K562 (cell line): ENCODE data around the gene CCDC33. TPM values are rescaled to one million over a fixed set of nuclear protein-coding genes. Genes with fewer than 3 reads are reported as not detected.

Experiments
- ATAC-seq: fragments of 200-7000 bp; cut with Tn5 transposase; 3 replicates; pipeline ENCODE4 v1.9.1; 2020; ENCODE audit warnings: moderate library complexity
- BruUV-seq: library from RNA; stranded (reverse); fragments of 400-500 nt; replicated peaks from 2 replicates; lab custom pipeline; 2021; lab: Mats Ljungman, UMichigan
- CTCF ChIA-PET: fragments of 300-600 bp; formaldehyde crosslinking; extraction: SDS; loops from one replicate; lab custom pipeline; 2021; ENCODE audit warnings: low intra/inter-chr PET ratio; lab: Yijun Ruan, JAX
- POLR2A ChIA-PET: fragments of 300-600, 350-650 bp; sonication (Branson Sonifier 250); formaldehyde crosslinking; extraction: SDS; loops from one replicate; lab custom pipeline; 2021; ENCODE audit warnings: antibody characterized with exemption, inconsistent platforms; lab: Yijun Ruan, JAX
- DNase-seq, 4 experiments: peaks; one replicate each; pipeline versions ENCODE4 v3.0.0 to v3.0.0-alpha.2; 2011 to 2018; ENCODE audit warnings: low spot score in 3 of 4, mixed read lengths in 3 of 4; ENCODE audit errors: extremely low read depth in 1 of 4
- FAIRE-seq: peaks from 2 replicates; lab custom pipeline; 2011; peaks lifted over from hg19 to GRCh38; lab: Jason Lieb, UNC
- H2AFZ ChIP-seq: 2 replicates; pipeline ENCODE4 v1.6.0; 2011; ENCODE audit warnings: low read depth, low read length, control low read depth, inconsistent platforms
- H3K27ac ChIP-seq: fragments of 200-600 bp; 3 replicates; pipeline ENCODE4 v1.8.0; 2011; ENCODE audit warnings: low read depth, mild to moderate bottlenecking, control low read depth, inconsistent platforms, low read length, moderate library complexity, mixed read lengths; ENCODE audit errors: extremely low read depth
- H3K27me3 ChIP-seq, 2 experiments: fragments of 300-600 bp in 1 of 2; 2 replicates in 1 of 2; 3 replicates in 1 of 2; pipeline versions ENCODE4 v1.6.0 to v1.8.0; 2011; ENCODE audit warnings: inconsistent platforms in 2 of 2, low read length in 2 of 2, mild to moderate bottlenecking in 1 of 2, mixed read lengths in 1 of 2, moderate library complexity in 1 of 2; ENCODE audit not compliant: control insufficient read depth in 2 of 2, insufficient read depth in 2 of 2
- H3K36me3 ChIP-seq: fragments of 300-600 bp; 3 replicates; pipeline ENCODE4 v1.8.0; 2011; ENCODE audit warnings: mild to moderate bottlenecking, low read length, inconsistent platforms; ENCODE audit not compliant: control insufficient read depth, insufficient read depth
- H3K4me1 ChIP-seq, 2 experiments: fragments of 200-600 bp in 1 of 2; replicated peaks in 1 of 2; 2 replicates in 1 of 2; 3 replicates in 1 of 2; pipeline versions ENCODE4 v1.5.1 to v1.8.0; 2011; ENCODE audit warnings: inconsistent platforms in 2 of 2, low read length in 2 of 2, mild to moderate bottlenecking in 1 of 2, mixed read lengths in 1 of 2, moderate library complexity in 1 of 2; ENCODE audit not compliant: control insufficient read depth in 2 of 2, insufficient read depth in 2 of 2
- H3K4me2 ChIP-seq: 2 replicates; pipeline ENCODE4 v1.6.1; 2011; ENCODE audit warnings: low read length, control low read depth, inconsistent platforms, mixed read lengths; ENCODE audit not compliant: insufficient read depth
- H3K4me3 ChIP-seq: fragments of 200-600 bp; sonication (generic), shearing (Covaris generic); 2 replicates; pipeline ENCODE4 v1.5.1; 2016; ENCODE audit warnings: control low read depth, inconsistent platforms
- H3K79me2 ChIP-seq: fragments of 200-600 bp; 3 replicates; pipeline ENCODE4 v1.8.0; 2011; ENCODE audit warnings: low read length, inconsistent platforms; ENCODE audit not compliant: control insufficient read depth, insufficient read depth
- H3K9ac ChIP-seq, 2 experiments: 2 replicates each; pipeline versions ENCODE4 v1.6.0 to v1.6.1; 2011; ENCODE audit warnings: low read depth in 2 of 2, low read length in 2 of 2, control low read depth in 1 of 2, inconsistent platforms in 1 of 2, mild to moderate bottlenecking in 1 of 2, mixed read lengths in 1 of 2; ENCODE audit not compliant: insufficient read depth in 1 of 2
- H3K9me1 ChIP-seq: one replicate; pipeline ENCODE4 v1.6.0; 2011; ENCODE audit warnings: inconsistent platforms, mild to moderate bottlenecking, low read length, moderate library complexity; ENCODE audit not compliant: control insufficient read depth, insufficient read depth
- H3K9me3 ChIP-seq: replicated peaks from 2 replicates; pipeline ENCODE4 v1.5.1; 2011; ENCODE audit warnings: low read depth, low read length, inconsistent platforms; ENCODE audit not compliant: control insufficient read depth, insufficient read depth
- H4K20me1 ChIP-seq: replicated peaks from 2 replicates; pipeline ENCODE4 v1.6.1; 2011; ENCODE audit warnings: low read length, inconsistent platforms, mixed read lengths; ENCODE audit not compliant: control insufficient read depth, insufficient read depth
- ARID2 ChIP-seq: fragments of 450-650 bp; IDR thresholded peaks from 2 replicates; pipeline ENCODE4 v1.6.1; 2017; ENCODE audit warnings: antibody characterized with exemption, mild to moderate bottlenecking
- CBFA2T2 ChIP-seq: fragments of 450-650 bp; conservative IDR thresholded peaks from 2 replicates; pipeline ENCODE4 v1.6.1; 2017; ENCODE audit warnings: mild to moderate bottlenecking
- CHD1 ChIP-seq: fragments of 200-600 bp; sonication (generic); IDR thresholded peaks from one replicate; pipeline ENCODE4 v1.6.1; 2012; ENCODE audit warnings: mild to moderate bottlenecking, moderate library complexity, low read length, inconsistent platforms
- CTBP1 ChIP-seq: fragments of 450-650 bp; IDR thresholded peaks from 2 replicates; pipeline ENCODE4 v1.6.1; 2016; ENCODE audit warnings: borderline replicate concordance
- GTF2E2 ChIP-seq: fragments of 200-800 bp; sonication (Bioruptor generic); IDR thresholded peaks from 2 replicates; pipeline ENCODE4 v1.6.1; 2016; ENCODE audit warnings: missing genetic modification characterization, missing compliant biosample characterization
- HNRNPH1 ChIP-seq: fragments of 200-400 bp; formaldehyde crosslinking; optimal IDR thresholded peaks from 2 replicates; pipeline ENCODE3; 2017; ENCODE audit warnings: low read depth, mild to moderate bottlenecking, low read length, moderate library complexity
- KDM1A ChIP-seq, 2 experiments: fragments of 450-650 bp; IDR thresholded peaks; 2 replicates each; pipeline ENCODE4 v1.6.1; 2016; ENCODE audit warnings: mild to moderate bottlenecking in 2 of 2
- L3MBTL2 ChIP-seq: fragments of 450-650 bp; IDR thresholded peaks from 2 replicates; pipeline ENCODE4 v1.6.1; 2016; ENCODE audit warnings: mild to moderate bottlenecking, moderate library complexity
- MEIS2 ChIP-seq: fragments of 450-650 bp; IDR thresholded peaks from 2 replicates; pipeline ENCODE4 v1.6.1; 2014; ENCODE audit warnings: mild to moderate bottlenecking; ENCODE audit not compliant: partially characterized antibody
- PHF8 ChIP-seq: fragments of 200-600 bp; sonication (generic); IDR thresholded peaks from 2 replicates; pipeline ENCODE4 v1.6.1; 2012; ENCODE audit warnings: mixed run types, mild to moderate bottlenecking, inconsistent platforms, low read length, moderate library complexity, borderline replicate concordance
- SAFB2 ChIP-seq: fragments of 200-400 bp; formaldehyde crosslinking; IDR thresholded peaks from 2 replicates; pipeline ENCODE4 v1.6.1; 2018; ENCODE audit warnings: borderline replicate concordance, low read length, low read depth, moderate library complexity; ENCODE audit not compliant: severe bottlenecking
- SMAD4 ChIP-seq: fragments of 250-450 bp; sonication (Bioruptor Pico); conservative IDR thresholded peaks from 2 replicates; pipeline ENCODE4 v1.8.0; 2021; ENCODE audit warnings: inconsistent platforms, mild to moderate bottlenecking, moderate library complexity
- TCF3 ChIP-seq: sonication (generic); formaldehyde crosslinking; IDR thresholded peaks from 2 replicates; pipeline ENCODE4 v1.4.0; 2020; ENCODE audit warnings: mild to moderate bottlenecking, missing genetic modification reagents
- ZNF589 ChIP-seq: fragments of 200-800 bp; sonication (Bioruptor generic); IDR thresholded peaks from 2 replicates; pipeline ENCODE4 v1.6.1; 2016; ENCODE audit warnings: low read depth, missing genetic modification characterization, missing compliant biosample characterization
- WGBS: fragments of 100-300 bp; shearing (Covaris generic); methylation state at CpG from one replicate; pipeline ENCODE4 v1.1.6; 2016; ENCODE audit warnings: low coverage, mixed read lengths; ENCODE audit not compliant: insufficient coverage; ENCODE audit errors: missing lambda C conversion rate; 5-methylcytosine and 5-hydroxymethylcytosine counted together
- in situ Hi-C: fragments of 300-500 bp; cut with MboI; formaldehyde crosslinking; loops from 4 replicates; pipeline ENCODE4 v1.15.0; 2018; ENCODE audit warnings: inconsistent platforms, mixed read lengths
- intact Hi-C: fragments of 100-400 bp; cut with micrococcal nuclease; formaldehyde crosslinking; loops from 2 replicates; pipeline ENCODE4 v1.14.2; 2022
- polyA plus RNA-seq, 8 experiments: library from polyadenylated mRNA; depleted of rRNA in 4 of 8; stranded (reverse) in 5 of 8; unstranded in 3 of 8; fragments of >200 nt; fragmentation: Nextera tagmentation in 2 of 8; fragmentation: Illumina TruSeq in 1 of 8; extraction: Ambion mirVana in 2 of 8; extraction: Trizol in 1 of 8; gene quantifications; 2 replicates each; pipeline versions ENCODE4 v1.2.1 to v1.2.3, GENCODE V29; 2011 to 2014; ENCODE audit warnings: inconsistent platforms in 1 of 8, missing spikeins in 1 of 8
- total RNA-seq, 7 experiments: library from RNA; depleted of rRNA in 6 of 7; stranded (reverse); fragments of >200 nt in 6 of 7; fragmentation: Illumina TruSeq in 2 of 7; extraction: Trizol in 2 of 7; gene quantifications; 2 replicates each; pipeline versions ENCODE4 v1.2.1 to v1.2.3, GENCODE V29; 2011 to 2021; ENCODE audit warnings: low replicate concordance in 1 of 7
- TF ChIP-seq, protein P1 (sequence below): sonication (generic); formaldehyde crosslinking; IDR thresholded peaks from 2 replicates; pipeline ENCODE4 v1.8.0; 2022; ENCODE audit warnings: missing genetic modification reagents, mild to moderate bottlenecking, moderate library complexity, borderline replicate concordance
- TF ChIP-seq, protein P2 (sequence below), 2 experiments: IDR thresholded peaks in 1 of 2; conservative IDR thresholded peaks in 1 of 2; 2 replicates each; pipeline ENCODE4 v1.6.1; 2016; ENCODE audit warnings: low read depth in 2 of 2, mild to moderate bottlenecking in 1 of 2, missing compliant biosample characterization in 1 of 2, missing genetic modification characterization in 1 of 2, moderate library complexity in 1 of 2

The CCDC33 gene
- total and polyA plus RNA-seq, 9 of the 15 experiments (the other 6 are each of a cell fraction or from before 2014, with no cell fraction given), result 0.08 to 1.1 (median 0.15) TPM; not detected in 4

DNA sequence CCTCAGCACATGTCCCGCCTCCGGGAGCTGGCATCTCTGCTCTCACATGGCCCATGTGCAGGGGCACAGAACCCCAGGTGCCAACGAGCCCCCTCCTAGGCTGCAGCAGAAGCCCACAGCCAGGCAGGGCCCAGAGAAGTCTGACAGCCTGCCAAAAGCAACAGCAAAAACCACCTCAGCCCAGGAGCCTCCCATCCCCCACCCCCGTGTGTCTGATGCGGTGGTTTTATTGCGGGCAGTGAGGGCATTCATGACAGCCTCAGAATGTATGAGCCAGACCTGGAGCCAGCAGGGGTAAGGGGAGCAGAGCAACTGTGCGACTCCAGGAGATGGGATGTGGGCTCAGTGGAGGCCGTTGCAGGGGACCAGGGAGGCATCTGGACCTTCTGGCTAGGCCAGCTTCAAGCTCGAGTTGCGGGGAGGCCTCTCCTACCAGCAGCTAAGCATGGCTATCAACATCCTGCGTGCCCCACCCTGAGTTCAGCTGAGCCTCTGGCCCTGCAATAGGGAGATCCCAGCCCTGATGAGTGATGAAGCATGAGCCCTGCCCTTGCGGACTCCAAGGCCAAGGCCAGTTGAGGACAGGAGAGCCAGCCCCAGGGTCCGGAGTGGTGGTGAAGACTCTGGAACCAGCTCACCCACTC lies 78.8 kb downstream of the CCDC33 start:
- no peak for FAIRE-seq
- H3K4me2 ChIP-seq, result peak overlapping the region; percentile 44
- CTCF ChIA-PET, result no interaction called here
- intact Hi-C loops, result no loop called here
- H3K9me1 ChIP-seq, result no peaks in the 10 kb centered on the region
- no peak overlapping the region for H3K4me3 ChIP-seq
- no peaks in the 10 kb centered on the region for H4K20me1 ChIP-seq
- 39% methylated on average over 13 of the region's 13 CpGs for WGBS
- POLR2A ChIA-PET, result no interaction called here
- peaks cover 28 to 33% of the 10 kb centered on the region in 2 experiments for H3K4me1 ChIP-seq
- in situ Hi-C loops, result no loop called here
- no TSS peak for BruUV-seq
- peak; percentile 46 for ATAC-seq
- H3K27me3 ChIP-seq, result no peaks in the 10 kb centered on the region
- H2AFZ ChIP-seq, result peak overlapping the region; percentile 74
- no peaks in the 10 kb centered on the region for H3K79me2 ChIP-seq
- no peaks in the 10 kb centered on the region for H3K9me3 ChIP-seq
- peak; percentile 47 to 71 (median 62) for DNase-seq
- H3K36me3 ChIP-seq, result no peaks in the 10 kb centered on the region
- H3K9ac ChIP-seq, result peak overlapping the region in 1 of 2 experiments; percentile 43; a peak in 2 of 4 replicates
- 0 out of 3 replicates have a peak overlapping the region, but pooled peaks have one; percentile 29 for H3K27ac ChIP-seq
- TF ChIP-seq, protein P1, sequence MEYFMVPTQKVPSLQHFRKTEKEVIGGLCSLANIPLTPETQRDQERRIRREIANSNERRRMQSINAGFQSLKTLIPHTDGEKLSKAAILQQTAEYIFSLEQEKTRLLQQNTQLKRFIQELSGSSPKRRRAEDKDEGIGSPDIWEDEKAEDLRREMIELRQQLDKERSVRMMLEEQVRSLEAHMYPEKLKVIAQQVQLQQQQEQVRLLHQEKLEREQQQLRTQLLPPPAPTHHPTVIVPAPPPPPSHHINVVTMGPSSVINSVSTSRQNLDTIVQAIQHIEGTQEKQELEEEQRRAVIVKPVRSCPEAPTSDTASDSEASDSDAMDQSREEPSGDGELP (CRISPR knock-in tag), result peak; percentile 60; the same call in 1 of the 2 replicates
- TF ChIP-seq L3MBTL2, result peak; percentile 58; the same call in 1 of the 2 replicates
- TF ChIP-seq GTF2E2, result no peak
- TF ChIP-seq ARID2, result no peak
- TF ChIP-seq SMAD4 (CRISPR knock-in tag), result no peak
- TF ChIP-seq, protein P2, sequence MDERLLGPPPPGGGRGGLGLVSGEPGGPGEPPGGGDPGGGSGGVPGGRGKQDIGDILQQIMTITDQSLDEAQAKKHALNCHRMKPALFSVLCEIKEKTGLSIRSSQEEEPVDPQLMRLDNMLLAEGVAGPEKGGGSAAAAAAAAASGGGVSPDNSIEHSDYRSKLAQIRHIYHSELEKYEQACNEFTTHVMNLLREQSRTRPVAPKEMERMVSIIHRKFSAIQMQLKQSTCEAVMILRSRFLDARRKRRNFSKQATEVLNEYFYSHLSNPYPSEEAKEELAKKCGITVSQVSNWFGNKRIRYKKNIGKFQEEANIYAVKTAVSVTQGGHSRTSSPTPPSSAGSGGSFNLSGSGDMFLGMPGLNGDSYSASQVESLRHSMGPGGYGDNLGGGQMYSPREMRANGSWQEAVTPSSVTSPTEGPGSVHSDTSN (CRISPR knock-in tag; IDR thresholded peaks at IDR 0.05; ENCODE audit: low read depth), result no peak
- TF ChIP-seq, protein P2 (tag; conservative IDR thresholded peaks at IDR 0.05; ENCODE audit: low read depth), result peak; percentile 40
- TF ChIP-seq ZNF589 (CRISPR knock-in tag), result 0 out of 2 replicates have a peak, but pooled peaks have one; percentile 59
- 0 out of 2 replicates have a peak, but pooled peaks have one; percentile 14 for TF ChIP-seq CBFA2T2
- TF ChIP-seq MEIS2, result peak; percentile 82
- TF ChIP-seq PHF8, result no peak
- no peak for TF ChIP-seq SAFB2
- peak; percentile 43; the same call in 1 of the 2 replicates for TF ChIP-seq CTBP1
- TF ChIP-seq KDM1A (IDR thresholded peaks at IDR 0.05), result peak in 1 of 2 experiments; percentile 36; a peak in 1 of 4 replicates
- TF ChIP-seq HNRNPH1, result no peak
- TF ChIP-seq CHD1, result no peak
- TF ChIP-seq TCF3, result peak; percentile 36; the same call in 1 of the 2 replicates
